ENCODE measurements around the gene NR1I3.

The NR1I3 gene

GRCh38 chr1:161182214-161182613, 55.8 kb downstream of the NR1I3 start:
- Histone ChIP-seq H2AK5ac (ENCODE audit: low read depth, low read length) (no peak overlapping the region), H3K27ac (replicated peaks; ENCODE audit: low read length) (no peak overlapping the region), H3K36me3 (replicated peaks in 1 of 2; ENCODE audit: control insufficient read depth in 2 of 2, insufficient read depth in 2 of 2, low read length in 2 of 2) (no peaks in the 10 kb centered on the region), H2BK15ac (ENCODE audit: low read length) (no peak overlapping the region), H3K4me3 (ENCODE audit: low read length in 2 of 2) (no peak overlapping the region), H3K4me1 (ENCODE audit: control insufficient read depth in 2 of 2, insufficient read depth in 1 of 2, low read depth in 1 of 2, low read length in 2 of 2) (peaks cover 0 to 5% of the 10 kb centered on the region in 2 donors), H3K18ac (ENCODE audit: low read length) (no peak overlapping the region), H3K27me3 (ENCODE audit: control insufficient read depth in 3 of 3, insufficient read depth in 3 of 3, low read depth in 1 of 3, low read length in 3 of 3) (no peaks in the 10 kb centered on the region), H3K4ac (ENCODE audit: low read length) (no peak overlapping the region), H3K9me3 (replicated peaks in 1 of 2; ENCODE audit: control insufficient read depth in 2 of 2, insufficient read depth in 1 of 2, low read depth in 1 of 2, low read length in 2 of 2) (no peaks in the 10 kb centered on the region), H3K79me1 (ENCODE audit: low read depth, low read length) (no peaks in the 10 kb centered on the region), H3K4me2 (ENCODE audit: insufficient read depth, low read length, poor library complexity, severe bottlenecking) (no peak overlapping the region), H2BK5ac (ENCODE audit: low read length) (no peak overlapping the region), H4K91ac (ENCODE audit: low read depth, low read length, poor library complexity) (no peak overlapping the region), H2BK12ac (ENCODE audit: low read length) (no peak overlapping the region), H2AFZ (ENCODE audit: low read length) (no peak overlapping the region), H3K14ac (ENCODE audit: low read length) (no peak overlapping the region), H3K9ac (ENCODE audit: low read depth, low read length, poor library complexity) (no peak overlapping the region), H3K23ac (ENCODE audit: low read depth, low read length, poor library complexity) (no peak overlapping the region), H2BK120ac (ENCODE audit: low read depth, low read length) (no peak overlapping the region), H4K8ac (ENCODE audit: low read depth, low read length) (no peak overlapping the region)
- WGBS, 2 donors (ENCODE audit: extremely low coverage in 2 of 2, insufficient read length in 2 of 2, insufficient replicate concordance in 1 of 2): no CpG with 5 or more reads among the region's 1 CpG
- DNase-seq (ENCODE audit: low spot score): no peak

- peaks cover 6 to 10% of the 10 kb centered on the region in 2 donors for H3K4me1 ChIP-seq (ENCODE audit: control insufficient read depth in 2 of 2, insufficient read depth in 1 of 2, low read depth in 1 of 2, low read length in 2 of 2)
- H3K27ac ChIP-seq (replicated peaks; ENCODE audit: low read length): no peak overlapping the region
- H3K9ac ChIP-seq (ENCODE audit: low read depth, low read length, poor library complexity): no peak overlapping the region
- H3K9me3 ChIP-seq (replicated peaks in 1 of 2; ENCODE audit: control insufficient read depth in 2 of 2, insufficient read depth in 1 of 2, low read depth in 1 of 2, low read length in 2 of 2): no peaks in the 10 kb centered on the region
- no peak overlapping the region for H3K23ac ChIP-seq (ENCODE audit: low read depth, low read length, poor library complexity)
- no peak overlapping the region for H2BK5ac ChIP-seq (ENCODE audit: low read length)
- no peak overlapping the region for H3K14ac ChIP-seq (ENCODE audit: low read length)
- no peak overlapping the region for H4K8ac ChIP-seq (ENCODE audit: low read depth, low read length)
- H3K79me1 ChIP-seq (ENCODE audit: low read depth, low read length): peaks cover 6% of the 10 kb centered on the region
- no peak overlapping the region for H2AK5ac ChIP-seq (ENCODE audit: low read depth, low read length)
- peaks cover 2 to 5% of the 10 kb centered on the region in 2 donors for H3K36me3 ChIP-seq (replicated peaks in 1 of 2; ENCODE audit: control insufficient read depth in 2 of 2, insufficient read depth in 2 of 2, low read length in 2 of 2)
- no peak overlapping the region for H2BK15ac ChIP-seq (ENCODE audit: low read length)
- H2AFZ ChIP-seq (ENCODE audit: low read length): no peak overlapping the region
- no peak overlapping the region for H2BK12ac ChIP-seq (ENCODE audit: low read length)
- H2BK120ac ChIP-seq (ENCODE audit: low read depth, low read length): no peak overlapping the region
- no peak overlapping the region for H3K18ac ChIP-seq (ENCODE audit: low read length)
- WGBS, 2 donors (ENCODE audit: extremely low coverage in 2 of 2, insufficient read length in 2 of 2, insufficient replicate concordance in 1 of 2): no CpG with 5 or more reads among the region's 1 CpG
- H4K91ac ChIP-seq (ENCODE audit: low read depth, low read length, poor library complexity): no peak overlapping the region
- DNase-seq (ENCODE audit: low spot score): no peak
- no peaks in the 10 kb centered on the region for H3K27me3 ChIP-seq (ENCODE audit: control insufficient read depth in 3 of 3, insufficient read depth in 3 of 3, low read depth in 1 of 3, low read length in 3 of 3)
- H3K4me2 ChIP-seq (ENCODE audit: insufficient read depth, low read length, poor library complexity, severe bottlenecking): no peak overlapping the region
- H3K4ac ChIP-seq (ENCODE audit: low read length): no peak overlapping the region
- H3K4me3 ChIP-seq (ENCODE audit: low read length in 2 of 2): no peak overlapping the region
Measured at GRCh38 chr1:161180639-161181038, 57.4 kb downstream of the NR1I3 start.

- Histone ChIP-seq H3K4me2 (ENCODE audit: insufficient read depth, low read length, poor library complexity, severe bottlenecking) (no peak overlapping the region), H2AFZ (ENCODE audit: low read length) (no peak overlapping the region), H4K8ac (ENCODE audit: low read depth, low read length) (no peak overlapping the region), H3K4me3 (ENCODE audit: low read length in 2 of 2) (no peak overlapping the region), H3K4me1 (ENCODE audit: control insufficient read depth in 2 of 2, insufficient read depth in 1 of 2, low read depth in 1 of 2, low read length in 2 of 2) (peaks cover 6 to 10% of the 10 kb centered on the region in 2 donors), H3K9ac (ENCODE audit: low read depth, low read length, poor library complexity) (no peak overlapping the region), H3K18ac (ENCODE audit: low read length) (no peak overlapping the region), H4K91ac (ENCODE audit: low read depth, low read length, poor library complexity) (no peak overlapping the region), H2BK15ac (ENCODE audit: low read length) (no peak overlapping the region), H3K79me1 (ENCODE audit: low read depth, low read length) (peaks cover 6% of the 10 kb centered on the region), H3K36me3 (replicated peaks in 1 of 2; ENCODE audit: control insufficient read depth in 2 of 2, insufficient read depth in 2 of 2, low read length in 2 of 2) (peaks cover 8 to 14% of the 10 kb centered on the region in 2 donors), H3K4ac (ENCODE audit: low read length) (no peak overlapping the region), H2BK12ac (ENCODE audit: low read length) (no peak overlapping the region), H3K9me3 (replicated peaks in 1 of 2; ENCODE audit: control insufficient read depth in 2 of 2, insufficient read depth in 1 of 2, low read depth in 1 of 2, low read length in 2 of 2) (no peaks in the 10 kb centered on the region), H3K23ac (ENCODE audit: low read depth, low read length, poor library complexity) (no peak overlapping the region), H2AK5ac (ENCODE audit: low read depth, low read length) (no peak overlapping the region), H3K27ac (replicated peaks; ENCODE audit: low read length) (no peak overlapping the region), H2BK5ac (ENCODE audit: low read length) (no peak overlapping the region), H3K27me3 (ENCODE audit: control insufficient read depth in 3 of 3, insufficient read depth in 3 of 3, low read depth in 1 of 3, low read length in 3 of 3) (no peaks in the 10 kb centered on the region), H3K14ac (ENCODE audit: low read length) (no peak overlapping the region), H2BK120ac (ENCODE audit: low read depth, low read length) (no peak overlapping the region)
- no CpG with 5 or more reads among the region's 3 CpGs for WGBS, 2 donors (ENCODE audit: extremely low coverage in 2 of 2, insufficient read length in 2 of 2, insufficient replicate concordance in 1 of 2)
- no peak for DNase-seq (ENCODE audit: low spot score)
Measured at GRCh38 chr1:161179698-161180097, 58.3 kb downstream of the NR1I3 start.
